ENCODE results near the gene KL.

The KL gene

GRCh38 chr13:33081666-33082065 lies 65.4 kb downstream of the KL start:
- no peak for DNase-seq (ENCODE audit: low spot score)

DNA sequence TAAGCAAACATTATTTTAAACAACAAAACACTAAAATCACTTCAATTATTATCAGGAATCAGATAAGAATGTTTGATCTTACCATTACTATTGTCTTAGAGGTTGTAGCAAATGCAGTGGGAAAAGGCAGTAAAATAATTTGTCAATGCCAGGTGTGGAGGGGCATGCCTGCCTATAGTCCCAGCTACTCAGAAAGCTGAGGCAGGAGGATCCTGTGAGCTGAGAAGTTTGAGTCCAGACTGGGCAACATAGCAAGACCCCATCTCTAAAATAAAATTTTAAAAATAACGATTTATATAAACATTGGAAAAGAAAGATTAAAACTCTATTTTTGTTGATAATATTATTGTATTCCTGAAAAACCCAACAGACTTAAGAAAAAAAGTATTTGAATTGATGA lies 66.8 kb downstream of the KL start:
- DNase-seq (ENCODE audit: low spot score): no peak

DNA sequence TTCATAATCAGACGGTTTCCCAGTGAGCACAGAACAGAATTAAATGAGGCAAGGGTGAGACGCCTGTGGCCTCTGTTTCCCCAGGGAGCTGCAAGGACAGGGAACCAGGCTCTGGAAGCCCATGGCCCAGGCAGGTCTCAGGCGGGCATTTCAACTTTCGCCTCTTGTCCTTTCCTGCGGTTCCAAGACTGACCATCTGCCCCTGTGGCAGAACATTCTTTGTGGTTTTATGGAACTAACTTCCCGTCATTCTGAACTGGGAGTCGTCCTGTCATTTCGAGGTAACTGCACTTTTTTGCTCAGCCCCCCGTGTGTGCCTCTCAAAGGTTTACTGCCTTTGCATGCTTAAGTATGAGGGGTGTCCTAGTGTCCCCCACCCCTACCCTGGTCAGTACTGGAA lies 70.9 kb downstream of the KL start:
- no peak for DNase-seq (ENCODE audit: low spot score)

- DNase-seq (ENCODE audit: low spot score): no peak
Measured at GRCh38 chr13:33087790-33088189, 71.6 kb downstream of the KL start.

DNA sequence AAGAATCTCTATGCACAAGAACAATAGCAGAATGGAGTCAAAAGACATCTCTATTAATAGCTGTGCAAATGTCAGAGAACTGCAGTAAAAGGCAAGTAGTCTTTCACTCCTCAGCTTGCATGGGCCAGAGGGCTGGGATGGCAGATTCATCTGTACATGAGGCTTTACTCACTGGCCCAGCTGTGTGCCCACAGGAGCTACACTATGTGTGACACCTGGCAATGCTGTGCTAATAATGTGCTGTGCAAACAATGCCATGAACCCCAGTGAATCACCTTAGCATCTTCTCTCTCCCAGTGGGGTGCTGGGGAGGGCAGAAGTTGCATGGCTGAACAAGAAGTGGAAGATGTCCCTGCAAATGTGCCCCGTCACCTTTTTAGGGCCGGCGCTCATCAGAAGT lies 73.1 kb downstream of the KL start:
- DNase-seq (ENCODE audit: low spot score): no peak

DNA sequence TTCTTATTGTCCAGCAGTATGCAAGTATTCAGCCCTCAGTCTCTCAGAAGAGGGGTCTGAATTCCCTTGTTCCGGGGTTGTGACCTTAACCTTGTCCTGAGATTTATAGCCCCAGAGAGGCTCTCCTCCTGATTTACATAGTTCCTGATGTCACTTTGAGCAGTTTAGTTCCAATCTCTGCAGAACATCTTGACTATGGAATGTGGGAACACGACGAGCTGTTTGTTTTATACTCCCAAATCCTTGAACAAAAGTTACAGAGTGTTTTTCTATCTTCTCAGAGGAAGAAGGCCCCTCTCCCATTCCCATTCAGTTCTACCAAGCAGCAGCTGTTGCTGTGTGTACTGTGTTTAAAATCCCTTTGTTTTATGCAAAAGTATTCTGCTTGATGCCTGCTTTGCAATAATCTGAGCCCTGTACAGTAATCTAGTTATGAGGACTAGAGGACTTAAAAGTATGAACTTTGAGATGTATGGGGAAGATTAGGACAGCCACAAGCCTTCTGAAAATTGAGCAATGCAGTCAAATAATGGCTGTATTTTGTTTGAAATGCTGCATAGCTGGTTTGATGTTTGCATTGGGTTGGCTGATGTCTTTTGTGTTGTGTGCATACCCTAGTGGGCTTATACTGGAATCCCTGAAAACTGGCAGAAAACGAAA lies 74.7 kb downstream of the KL start:
- no peak for DNase-seq (ENCODE audit: low spot score)

GRCh38 chr13:33091415-33091774 lies 75.2 kb downstream of the KL start:
- no peak for DNase-seq (ENCODE audit: low spot score)

GRCh38 chr13:33092073-33092987 lies 76.1 kb downstream of the KL start:
- DNase-seq (ENCODE audit: low spot score): no peak

DNA sequence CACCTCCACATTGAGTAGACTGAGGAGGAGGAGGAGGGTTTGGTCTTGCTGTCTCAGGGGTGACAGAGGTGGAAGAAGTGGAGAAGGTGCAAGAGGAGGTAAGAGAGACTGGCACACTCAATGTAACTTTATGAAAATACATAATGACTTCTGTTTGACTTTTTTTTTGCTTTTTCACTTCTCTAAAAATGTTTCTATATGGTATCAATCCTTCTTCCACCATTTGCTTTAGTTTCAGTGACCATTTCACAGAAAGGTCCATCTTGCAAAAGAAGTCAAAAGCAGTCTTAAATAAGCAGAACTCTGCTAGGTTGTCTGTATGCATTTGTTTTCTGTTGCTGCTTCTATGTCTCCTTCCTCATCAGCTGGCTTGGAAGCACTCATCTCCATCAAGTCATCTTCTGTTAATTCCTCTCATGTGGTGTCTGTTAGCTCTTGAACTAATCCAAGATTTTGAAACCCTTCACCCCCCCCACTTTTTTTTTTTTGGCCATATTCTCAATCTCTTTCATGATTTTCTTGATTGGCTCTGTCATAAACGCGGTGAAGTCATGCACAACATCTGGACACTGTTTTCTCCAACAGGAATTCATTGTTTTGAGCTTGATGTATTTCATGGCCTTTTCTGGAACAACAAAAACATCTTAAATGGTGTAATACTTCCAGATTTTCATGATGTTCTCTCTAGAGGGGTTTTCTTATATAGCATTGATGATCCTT lies 80.8 kb downstream of the KL start:
- DNase-seq (ENCODE audit: low spot score): no peak

DNA sequence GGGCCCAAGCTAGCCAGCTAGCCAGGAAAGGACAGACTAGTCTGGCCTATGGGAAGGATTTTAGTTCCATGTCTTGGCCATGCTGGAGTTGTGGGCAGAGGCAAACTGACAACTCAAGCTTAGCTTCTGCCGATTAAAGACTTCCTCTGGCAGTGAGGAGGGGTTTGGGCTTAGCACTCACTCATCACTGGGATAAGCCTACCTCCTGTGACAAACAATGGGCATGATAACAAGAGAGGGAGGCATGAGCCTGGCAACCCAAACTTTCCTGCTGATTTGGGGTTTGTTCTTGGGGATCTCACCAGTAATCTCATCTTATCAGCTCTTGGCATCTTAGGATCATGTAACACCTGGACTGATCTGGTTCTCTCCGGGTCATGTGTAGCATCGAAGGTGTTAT lies 83.6 kb downstream of the KL start:
- DNase-seq (ENCODE audit: low spot score): no peak

DNA sequence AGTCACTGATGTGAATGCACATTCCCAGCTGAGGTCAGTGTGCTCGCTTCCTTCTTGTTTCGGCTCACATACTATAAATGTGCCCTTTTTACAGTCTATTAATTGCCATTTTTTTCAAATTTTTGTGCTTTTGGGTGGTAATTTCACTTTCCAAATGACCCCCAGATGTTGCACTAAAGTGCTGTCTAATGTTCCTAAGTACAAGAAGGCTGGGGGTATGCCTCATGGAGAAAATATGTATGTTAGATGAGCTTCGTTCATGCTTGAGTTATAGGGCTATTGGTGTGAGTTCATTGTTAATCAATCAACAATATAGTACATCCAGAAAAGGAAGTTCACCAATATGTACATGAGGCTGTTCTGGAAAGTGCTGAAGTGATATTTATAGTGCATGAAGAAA lies 84.7 kb downstream of the KL start:
- no peak for DNase-seq (ENCODE audit: low spot score)

DNA sequence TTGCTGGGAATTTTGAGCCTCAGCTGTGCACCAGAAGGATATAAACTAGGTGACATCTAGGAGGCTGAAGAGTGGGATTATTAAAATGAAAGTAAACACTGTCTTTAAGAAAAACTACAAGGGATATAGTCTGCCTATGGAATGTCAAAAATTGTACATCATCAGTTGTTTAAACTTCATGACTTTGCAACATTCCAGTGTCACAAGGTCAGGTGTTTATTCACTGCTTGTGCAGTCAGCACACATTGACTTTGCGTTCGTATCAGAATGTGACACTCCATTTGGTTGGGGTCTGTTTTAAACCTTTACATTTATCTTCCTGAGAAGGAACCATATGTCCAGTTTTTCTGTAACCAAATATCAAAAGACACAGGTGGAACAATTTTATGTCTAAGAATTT lies 85.6 kb downstream of the KL start:
- DNase-seq (ENCODE audit: low spot score): no peak

GRCh38 chr13:33103457-33103856 lies 87.2 kb downstream of the KL start:
- no peak for DNase-seq (ENCODE audit: low spot score)

- no peak for DNase-seq (ENCODE audit: low spot score)
Measured at GRCh38 chr13:33105387-33106005, 89.3 kb downstream of the KL start.

- DNase-seq (ENCODE audit: low spot score): no peak
Measured at GRCh38 chr13:33106656-33107360, 90.6 kb downstream of the KL start.

- DNase-seq (ENCODE audit: low spot score): no peak
Measured at GRCh38 chr13:33107361-33107760, 91.1 kb downstream of the KL start.

DNA sequence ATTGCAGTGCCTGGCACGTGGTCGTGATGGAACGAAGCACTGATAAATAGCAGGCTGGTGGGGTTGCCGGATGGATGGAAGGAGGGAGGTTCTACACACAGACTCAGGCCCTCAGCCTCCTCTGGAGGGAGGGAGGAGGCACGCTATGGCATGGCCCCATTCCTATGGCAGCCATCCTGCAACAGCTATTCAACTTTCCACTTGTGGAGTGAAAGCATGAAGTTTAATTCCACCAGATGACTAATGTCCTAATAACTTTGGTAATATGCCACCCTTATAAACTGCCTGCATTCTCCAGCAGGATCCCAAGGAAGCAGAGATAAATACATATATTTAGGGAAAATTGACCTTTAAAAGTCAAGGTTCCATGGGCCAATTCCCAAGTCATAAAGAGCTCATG lies 92.4 kb downstream of the KL start:
- no peak for DNase-seq (ENCODE audit: low spot score)

DNA sequence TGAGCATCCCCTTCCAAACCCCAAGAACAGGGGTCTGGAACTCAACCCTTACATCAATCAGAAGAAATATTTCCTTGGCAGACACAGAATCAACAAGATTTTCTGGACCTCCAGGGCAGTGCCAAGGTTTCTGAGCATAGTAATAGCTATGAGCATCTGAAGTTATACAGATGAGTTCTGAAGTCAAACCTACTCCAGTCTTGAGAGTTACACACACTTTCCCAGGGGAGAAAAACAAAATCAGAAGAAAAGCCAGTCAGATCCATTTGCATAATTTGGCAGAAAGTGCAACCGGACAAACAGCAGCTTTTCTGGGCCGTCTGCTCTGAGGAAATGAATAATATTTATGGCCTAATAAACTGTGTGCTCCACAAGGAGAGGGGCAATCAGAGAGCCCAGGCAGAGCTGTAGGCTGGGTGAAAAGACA lies 93.1 kb downstream of the KL start:
- DNase-seq (ENCODE audit: low spot score): no peak

- no peak for DNase-seq (ENCODE audit: low spot score)
Measured at GRCh38 chr13:33109801-33110200, 93.6 kb downstream of the KL start.

GRCh38 chr13:33110386-33110712 lies 94.1 kb downstream of the KL start:
- DNase-seq (ENCODE audit: low spot score): no peak

DNA sequence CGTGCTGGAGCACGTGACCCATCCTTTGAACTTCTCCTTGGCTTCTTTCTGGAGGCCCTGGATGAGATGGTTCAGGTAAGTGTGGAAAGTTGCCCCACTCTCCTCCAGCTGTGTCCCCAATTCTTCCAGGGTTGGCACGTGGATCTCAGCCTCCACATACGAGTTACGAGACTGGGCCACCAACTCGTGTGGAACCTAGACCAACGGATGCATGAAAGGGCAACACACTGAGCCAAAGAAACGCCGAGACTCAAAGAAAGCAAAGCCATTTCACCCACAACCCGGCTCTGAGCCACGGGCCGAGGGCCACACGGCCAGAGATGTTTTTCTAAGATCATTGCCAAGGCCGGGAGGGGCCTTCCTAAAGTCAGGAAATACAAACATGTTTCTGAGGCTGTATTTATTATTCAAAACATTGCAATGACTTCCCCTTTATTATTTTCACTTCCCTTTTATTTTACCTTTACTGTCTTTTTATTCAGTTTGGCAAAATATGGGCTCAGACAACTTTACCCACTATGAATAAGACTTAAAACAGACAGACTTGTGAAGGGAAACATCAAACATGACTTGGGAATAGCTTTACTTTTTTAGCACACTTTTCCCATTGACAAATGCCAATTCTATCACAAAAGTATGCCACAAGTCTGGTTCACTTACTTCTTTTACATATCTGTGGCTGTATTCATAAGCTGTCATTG lies 94.6 kb downstream of the KL start:
- no peak for DNase-seq (ENCODE audit: low spot score)
